Activated CD8-positive, alpha-beta memory T cell treated with anti-CD3 and anti-CD28 coated beads, Interleukin-2, amount 50 U/mL, for 24 hours (primary cell): ENCODE measurements around the gene IRF7.

Experiments
- DNase-seq: peaks from one replicate; pipeline ENCODE4 v3.0.0-alpha.2; 2020; ENCODE audit errors: extremely low read depth

IRF7 gene

DNA sequence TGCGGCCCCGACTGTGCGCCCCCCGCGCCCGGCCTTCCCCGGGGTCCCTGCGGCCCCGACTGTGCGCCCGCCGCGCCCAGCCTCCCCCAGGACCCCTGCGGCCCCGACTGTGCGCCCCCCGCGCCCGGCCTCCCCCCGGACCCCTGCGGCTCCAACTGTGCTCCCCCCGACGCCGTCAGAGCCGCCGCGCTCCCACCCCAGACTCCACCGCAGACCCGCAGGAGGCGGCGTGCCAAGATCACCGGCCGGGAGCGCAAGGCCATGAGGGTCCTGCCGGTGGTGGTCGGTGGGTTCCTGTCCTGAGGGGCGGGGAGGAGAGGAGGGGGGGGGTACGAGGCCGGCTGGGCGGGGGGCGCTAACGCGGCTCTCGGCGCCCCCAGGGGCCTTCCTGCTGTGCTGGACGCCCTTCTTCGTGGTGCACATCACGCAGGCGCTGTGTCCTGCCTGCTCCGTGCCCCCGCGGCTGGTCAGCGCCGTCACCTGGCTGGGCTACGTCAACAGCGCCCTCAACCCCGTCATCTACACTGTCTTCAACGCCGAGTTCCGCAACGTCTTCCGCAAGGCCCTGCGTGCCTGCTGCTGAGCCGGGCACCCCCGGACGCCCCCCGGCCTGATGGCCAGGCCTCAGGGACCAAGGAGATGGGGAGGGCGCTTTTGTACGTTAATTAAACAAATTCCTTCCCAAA, 24.4 kb upstream of the IRF7 start:
- DNase-seq = no peak

DNA sequence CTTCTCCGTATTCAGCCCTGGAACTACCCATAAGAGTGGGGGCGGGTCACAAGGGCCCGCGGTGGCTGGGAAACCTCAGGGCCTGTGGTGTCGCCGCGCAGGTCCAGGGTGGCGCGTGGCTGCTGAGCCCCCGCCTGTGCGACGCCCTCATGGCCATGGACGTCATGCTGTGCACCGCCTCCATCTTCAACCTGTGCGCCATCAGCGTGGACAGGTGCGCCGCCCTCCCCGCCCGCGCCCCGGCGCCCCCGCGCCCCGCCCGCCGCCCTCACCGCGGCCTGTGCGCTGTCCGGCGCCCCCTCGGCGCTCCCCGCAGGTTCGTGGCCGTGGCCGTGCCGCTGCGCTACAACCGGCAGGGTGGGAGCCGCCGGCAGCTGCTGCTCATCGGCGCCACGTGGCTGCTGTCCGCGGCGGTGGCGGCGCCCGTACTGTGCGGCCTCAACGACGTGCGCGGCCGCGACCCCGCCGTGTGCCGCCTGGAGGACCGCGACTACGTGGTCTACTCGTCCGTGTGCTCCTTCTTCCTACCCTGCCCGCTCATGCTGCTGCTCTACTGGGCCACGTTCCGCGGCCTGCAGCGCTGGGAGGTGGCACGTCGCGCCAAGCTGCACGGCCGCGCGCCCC, 23.7 kb upstream of the IRF7 start:
- no peak for DNase-seq

DNA sequence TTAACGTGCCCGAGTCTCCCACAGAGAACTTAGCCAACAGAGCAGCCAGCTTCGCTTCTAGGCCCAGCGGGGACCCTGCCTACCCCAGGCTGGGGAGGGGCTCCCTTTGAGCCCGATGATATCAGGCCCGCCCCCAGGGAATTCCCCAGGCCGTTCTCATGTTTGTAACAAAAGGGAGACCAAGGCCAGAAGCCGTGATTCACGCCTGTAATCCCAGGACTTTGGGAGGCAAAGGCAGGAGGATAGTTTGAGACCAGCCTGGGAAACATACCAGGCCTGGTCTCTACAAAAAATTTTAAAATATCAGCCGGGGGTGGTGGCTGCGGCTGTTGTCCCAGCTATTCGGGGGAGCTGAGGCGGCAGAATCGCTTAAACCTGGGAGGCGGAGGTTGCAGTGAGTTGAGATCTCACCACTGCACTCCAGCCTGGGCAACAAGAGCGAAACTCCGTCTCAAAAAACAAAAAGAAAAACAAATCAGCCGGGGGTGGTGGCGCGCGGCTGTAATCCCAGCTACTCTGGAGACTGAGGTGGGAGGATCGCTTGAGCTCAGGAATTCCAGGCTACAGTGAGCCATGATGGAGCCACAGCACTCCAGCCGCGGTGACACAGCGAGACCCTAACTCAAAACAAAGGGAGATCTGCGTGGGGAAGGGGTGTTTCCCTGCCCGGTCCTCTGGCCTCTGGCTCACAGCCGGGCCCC, 23.0 kb upstream of the IRF7 start:
- no peak for DNase-seq

DNA sequence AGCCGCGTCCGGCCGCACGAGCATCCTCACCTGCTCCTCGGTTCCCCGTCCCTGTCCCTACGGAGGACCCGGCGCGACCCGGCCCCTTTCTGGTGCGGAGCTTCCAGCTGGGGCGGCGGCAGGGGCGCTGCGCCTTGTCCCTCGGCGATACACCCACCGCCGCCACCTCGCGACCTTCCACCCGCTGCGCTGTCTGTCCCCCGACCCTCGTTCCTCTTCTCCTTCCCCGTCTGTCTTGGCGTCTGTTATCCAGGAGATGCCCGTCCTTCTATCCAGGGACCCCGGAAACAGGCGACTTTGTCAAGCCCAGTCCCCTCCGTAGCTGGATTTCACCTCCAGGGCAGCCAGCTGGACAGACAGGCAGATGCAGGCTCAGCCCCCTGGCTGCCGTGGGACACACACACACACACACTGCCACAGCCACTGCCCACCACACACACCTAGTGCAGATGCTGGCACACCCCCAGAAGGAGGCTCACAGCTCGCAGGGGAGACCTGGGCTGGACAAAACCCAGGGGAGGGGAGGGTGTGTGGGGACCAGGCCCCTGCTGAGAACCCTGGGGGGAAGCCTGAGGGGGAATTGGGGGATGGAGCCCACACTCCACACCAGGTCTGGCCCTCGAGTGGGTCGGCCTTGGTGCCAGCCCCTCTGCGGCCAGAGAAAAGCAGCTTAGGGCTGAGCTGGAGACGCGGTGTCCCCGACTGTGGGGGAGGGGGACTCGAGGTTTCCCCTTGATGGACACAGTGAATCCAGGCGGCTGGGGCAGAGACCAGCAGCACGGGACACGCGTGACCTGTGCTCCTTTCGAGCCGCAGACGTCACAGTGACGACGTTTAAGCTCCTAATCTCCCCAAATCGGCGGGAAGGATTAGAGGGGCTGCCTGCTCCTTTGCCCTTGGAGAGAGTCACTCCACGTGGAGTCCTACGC, 22.1 kb upstream of the IRF7 start:
- no peak for DNase-seq

DNA sequence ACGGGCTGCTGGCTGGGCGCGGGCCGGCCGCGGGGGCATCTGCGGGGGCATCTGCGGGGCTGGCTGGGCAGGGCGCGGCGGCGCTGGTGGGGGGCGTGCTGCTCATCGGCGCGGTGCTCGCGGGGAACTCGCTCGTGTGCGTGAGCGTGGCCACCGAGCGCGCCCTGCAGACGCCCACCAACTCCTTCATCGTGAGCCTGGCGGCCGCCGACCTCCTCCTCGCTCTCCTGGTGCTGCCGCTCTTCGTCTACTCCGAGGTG, 21.5 kb upstream of the IRF7 start:
- DNase-seq = no peak

DNA sequence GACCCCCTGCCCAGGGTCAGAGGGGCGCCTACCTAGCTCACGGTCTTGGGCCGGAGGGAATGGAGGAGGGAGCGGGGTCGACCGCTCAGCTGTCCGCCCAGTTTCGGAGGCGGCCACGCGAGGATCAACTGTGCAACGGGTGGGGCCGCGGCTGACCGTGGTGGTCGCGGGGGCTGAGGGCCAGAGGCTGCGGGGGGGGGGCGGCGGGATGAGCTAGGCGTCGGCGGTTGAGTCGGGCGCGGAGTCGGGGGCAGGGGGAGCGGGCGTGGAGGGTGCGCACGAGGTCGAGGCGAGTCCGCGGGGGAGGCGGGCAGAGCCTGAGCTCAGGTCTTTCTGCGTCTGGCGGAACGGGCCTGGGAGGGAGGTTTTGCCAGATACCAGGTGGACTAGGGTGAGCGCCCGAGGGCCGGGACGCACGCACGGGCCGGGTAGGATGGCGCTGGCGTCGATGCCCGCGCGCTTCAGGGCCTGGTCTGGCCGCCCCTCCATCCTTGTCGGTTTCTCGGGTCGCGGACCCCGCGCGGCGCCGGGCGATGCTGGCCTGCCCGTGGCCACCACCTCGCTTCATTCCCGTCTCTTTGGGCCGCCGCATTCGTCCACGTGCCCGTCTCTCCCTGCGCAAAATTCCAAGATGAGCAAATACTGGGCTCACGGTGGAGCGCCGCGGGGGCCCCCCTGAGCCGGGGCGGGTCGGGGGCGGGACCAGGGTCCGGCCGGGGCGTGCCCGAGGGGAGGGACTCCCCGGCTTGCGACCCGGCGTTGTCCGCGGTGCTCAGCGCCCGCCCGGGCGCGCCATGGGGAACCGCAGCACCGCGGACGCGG, 21.0 kb upstream of the IRF7 start, which contains the start of gene DRD4:
DRD4 (plus strand) TSS at position 759 of the 822 bp plus-strand sequence; CDS start at position 795, 36 bp downstream.
- no peak for DNase-seq

DNA sequence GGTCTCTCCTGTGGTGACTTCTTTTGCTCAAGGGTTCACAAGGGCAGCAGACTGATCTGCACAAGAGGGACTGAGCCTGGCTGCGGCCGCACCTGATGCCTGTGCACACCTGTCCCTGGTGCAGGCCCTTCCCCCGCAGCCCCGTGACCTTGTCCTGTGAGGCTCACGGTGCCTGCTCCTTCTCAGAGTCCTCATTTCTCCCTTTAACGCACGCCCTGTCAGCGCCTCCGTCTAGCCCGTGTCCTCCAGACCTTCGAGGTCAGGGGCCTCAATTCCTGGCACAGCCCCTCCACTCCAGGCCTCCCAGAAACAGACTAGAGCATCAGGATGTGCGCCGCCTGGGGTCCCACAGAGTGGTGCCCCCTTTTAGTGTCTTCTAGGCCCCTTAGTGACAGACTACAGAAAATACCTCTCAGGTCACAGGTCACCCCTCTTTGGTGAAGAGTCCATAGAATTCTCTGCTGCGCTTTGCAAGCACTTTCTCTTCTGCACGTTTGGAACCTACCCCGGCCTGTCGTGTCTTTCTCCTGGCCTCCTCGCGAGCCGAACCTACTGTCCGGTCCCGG, 20.3 kb upstream of the IRF7 start:
- no peak for DNase-seq

DNA sequence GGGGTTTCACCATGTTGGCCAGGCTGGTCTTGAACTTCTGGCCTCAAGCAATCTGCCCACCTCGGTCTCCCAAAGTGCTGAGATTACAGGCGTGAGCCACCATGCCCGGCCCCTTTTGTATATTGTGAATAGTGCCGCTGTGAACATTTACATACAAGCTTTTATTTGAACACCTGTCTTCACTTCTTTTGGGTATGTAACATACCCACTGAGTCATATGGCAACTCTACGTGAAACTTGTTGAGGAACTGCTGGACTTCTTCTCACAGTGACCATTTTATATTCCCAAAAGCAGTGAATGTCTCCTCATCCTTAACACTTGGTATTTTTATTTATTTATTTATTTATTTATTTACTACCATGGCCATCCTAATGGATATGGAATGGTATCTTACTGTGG, 15.1 kb upstream of the IRF7 start:
- DNase-seq = no peak

DNA sequence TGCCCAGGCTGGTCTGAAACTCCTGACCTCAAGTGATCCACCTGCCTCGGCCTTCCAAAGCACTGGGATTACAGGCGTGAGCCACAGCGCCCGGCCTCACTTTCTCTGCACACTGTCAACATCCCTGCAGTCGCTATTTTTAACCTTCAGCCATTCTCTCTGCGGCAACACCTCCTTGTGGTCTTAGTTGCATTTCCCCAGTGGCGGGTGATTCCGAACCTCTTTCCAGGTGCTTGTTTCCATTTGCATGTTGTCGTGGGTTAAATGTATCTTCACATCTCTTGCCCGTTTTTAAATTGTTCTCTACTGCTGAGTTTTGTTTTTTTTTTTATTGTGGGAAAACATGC, 13.5 kb upstream of the IRF7 start:
- no peak for DNase-seq

DNA sequence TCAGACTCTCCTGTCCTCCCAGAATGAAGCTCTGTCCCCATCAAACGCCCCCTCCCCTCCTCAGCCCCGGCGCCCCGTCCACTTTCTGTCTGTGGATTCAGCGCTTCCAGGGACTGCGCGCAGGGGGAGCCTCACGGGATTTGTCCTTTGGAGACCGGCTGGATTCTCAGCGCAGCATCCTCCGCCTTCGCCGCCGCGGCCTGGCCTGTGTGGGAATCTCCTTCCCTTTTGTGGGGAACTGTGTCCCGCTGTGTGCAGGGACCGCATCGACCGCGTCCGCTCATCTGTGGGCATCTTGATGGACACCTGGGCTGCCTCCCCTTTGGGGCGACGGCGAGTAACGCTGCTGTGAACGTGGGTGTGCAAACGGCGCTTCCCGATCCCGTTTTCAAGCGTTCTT, 12.3 kb upstream of the IRF7 start:
- DNase-seq = no peak

DNA sequence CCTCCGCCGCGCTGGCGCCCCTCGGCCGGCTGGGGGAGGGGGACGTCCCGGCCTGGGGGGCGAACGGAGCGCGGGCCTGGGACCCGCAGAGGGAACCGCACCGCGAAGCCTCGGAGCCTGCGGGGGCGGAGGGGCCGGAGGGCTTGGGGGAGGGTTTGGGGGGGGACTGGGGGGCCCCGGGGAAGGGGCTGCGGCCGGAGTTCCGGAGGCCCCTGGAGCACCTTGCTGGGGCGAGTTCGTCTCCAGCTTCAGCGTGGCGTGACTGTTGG, 11.5 kb upstream of the IRF7 start:
- DNase-seq = no peak

DNA sequence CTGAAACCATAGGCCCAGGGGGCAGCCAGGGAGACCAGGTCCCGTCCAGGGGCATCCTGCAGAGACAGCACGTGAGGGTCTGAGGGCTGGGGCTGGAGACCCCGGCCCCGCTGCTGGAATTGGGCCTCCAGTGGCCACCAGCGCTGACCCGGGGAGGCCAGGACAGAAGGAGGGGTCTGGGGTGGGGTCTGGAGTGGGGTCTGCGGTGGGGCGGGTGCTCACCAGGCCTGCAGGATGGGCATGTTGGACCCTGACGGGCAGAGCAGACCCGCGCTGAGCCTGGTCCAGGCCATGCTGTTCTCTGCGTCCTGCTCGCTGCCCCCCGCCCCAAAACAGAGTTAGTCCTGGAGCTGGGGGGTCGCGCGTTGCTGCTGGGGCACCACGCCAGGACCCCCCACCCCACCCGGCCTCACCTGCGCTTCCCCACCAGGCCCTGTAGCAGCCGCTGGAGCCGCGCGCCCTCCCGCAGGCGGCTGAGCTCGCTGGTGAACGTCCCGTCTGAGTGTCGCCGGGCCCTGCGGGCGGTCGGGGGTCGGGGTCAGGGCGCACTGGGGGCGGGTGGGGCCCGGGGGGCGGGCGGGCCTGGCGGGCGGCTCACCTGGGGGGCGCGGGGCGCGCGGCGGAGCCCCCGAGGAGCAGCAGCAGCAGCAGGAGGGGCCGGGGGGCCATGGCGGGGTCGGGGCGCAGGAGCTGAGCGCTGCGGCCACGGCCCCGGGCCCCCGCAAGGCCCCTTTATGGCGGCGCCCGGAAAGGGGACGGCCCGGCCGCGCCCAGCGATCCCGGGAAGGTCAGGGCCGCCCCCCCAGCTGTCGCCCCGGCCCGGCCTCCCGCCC, 10.9 kb upstream of the IRF7 start, which contains the start of gene SCT:
SCT (minus strand) TSS at position 707 of the 833 bp plus-strand sequence; CDS start at position 669, 38 bp downstream.
- no peak for DNase-seq

DNA sequence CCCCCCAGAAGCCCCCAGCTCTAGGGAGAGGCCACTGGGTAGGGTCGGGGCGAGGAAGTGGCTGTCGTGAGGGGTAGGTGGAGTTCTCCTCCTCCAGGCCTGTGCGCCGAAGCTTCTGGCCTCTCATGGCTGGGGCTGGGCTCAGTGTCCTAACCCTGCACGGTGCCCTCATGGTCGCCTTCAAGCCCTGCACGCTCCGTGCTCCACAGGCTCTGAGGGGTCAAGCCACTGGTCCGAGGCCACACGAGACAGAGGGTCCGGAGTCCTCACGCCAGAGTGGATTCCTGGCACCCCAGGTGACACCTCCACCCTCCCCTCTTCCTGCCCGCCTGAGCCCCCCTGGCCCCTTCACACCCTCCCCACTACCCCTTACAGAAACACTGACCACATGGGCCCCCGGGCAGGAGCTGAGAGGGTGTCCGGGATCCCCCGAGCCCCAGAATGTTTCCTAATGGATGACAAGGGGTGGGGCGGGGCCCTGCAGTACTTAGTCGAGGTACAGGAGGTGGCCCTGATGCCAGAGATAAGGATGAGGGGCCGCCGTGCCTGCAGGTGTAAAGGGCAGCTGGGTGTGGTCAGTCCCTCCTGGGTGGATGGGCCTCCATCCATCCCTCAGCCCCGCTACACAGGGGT, 10.0 kb upstream of the IRF7 start:
- no peak for DNase-seq

DNA sequence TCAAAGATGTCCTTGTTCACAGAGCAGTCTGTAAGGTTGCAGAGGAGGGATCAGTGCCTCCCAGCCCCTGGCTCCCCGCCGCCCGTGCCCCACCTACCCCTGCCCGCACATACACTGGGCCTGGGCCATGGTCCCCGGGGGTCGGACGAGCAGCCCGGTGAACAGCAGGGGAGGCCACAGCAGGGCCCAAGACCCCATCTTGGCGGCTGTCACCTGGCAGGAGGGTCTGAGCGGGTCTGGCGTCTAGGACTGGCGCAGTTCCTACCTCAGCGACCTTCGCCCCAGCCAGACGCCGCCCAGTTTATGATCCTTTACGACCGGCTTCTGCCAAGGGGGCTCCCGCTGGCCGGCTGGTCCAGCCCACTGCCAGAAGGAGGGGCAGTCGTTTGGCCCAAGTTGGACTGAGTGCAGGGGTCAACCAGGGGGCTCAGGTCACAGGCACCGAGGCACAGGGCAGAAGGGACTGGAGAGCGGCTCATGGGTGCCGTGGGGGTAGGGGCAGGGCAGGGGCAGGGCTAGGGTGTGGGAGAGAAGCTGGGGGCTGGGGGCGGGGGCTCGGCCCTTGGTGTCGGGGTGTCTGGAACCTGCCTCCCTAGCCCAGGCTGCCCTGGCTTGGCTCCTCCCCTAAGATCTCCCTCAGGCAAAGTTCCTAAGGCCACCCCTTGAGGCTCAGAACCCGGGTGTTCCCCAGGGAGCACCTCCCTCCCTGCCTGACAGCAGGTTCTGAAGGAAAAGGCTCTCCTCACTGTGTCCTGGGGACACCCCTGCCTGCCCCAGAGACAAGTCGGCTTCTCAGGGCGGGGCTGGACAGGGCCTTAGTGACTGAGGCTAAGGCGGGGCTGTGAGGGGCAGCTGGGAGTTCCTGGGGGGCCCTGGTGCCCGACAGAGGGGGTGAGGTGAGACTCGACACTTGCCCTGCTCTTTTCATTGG, 9.2 kb upstream of the IRF7 start, which contains the start of gene CDHR5:
CDHR5 (minus strand) TSS at position 251 of the 931 bp plus-strand sequence; CDS start at position 198, 53 bp downstream.
- DNase-seq = no peak

DNA sequence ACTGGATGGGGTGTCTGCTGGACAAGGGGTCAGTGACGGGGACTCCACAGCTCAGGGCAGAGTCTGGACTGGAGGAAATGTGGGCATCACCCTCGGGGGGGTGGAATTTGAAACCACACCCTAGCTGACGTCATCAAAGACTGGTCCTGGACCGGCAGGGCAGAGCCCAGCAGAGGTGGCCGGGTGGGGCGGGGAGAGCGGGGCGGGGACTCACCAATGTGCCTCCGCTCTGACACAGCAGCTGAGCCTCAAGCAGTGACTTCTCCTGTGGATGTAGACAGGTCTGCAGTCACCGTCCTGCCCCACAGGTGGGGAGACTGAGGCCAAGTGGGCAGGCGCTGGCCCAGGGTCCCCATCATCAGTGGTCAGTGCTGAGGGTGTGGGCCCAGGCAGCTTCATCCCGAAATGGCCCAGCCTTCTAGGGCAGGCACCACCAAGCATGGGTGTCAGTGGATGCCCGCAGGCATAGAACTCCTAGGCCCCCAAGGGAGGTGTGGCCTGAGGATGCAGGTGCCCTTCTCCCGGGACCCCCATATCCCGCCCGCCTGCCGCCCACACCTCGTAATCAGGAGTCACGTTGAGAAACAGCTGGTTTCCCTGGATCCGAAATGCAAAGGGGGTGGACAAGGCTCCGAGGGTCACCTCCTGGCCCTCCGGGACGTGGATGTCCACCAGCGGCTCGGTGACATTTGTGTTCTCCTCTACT, 8.4 kb upstream of the IRF7 start:
- DNase-seq = no peak

DNA sequence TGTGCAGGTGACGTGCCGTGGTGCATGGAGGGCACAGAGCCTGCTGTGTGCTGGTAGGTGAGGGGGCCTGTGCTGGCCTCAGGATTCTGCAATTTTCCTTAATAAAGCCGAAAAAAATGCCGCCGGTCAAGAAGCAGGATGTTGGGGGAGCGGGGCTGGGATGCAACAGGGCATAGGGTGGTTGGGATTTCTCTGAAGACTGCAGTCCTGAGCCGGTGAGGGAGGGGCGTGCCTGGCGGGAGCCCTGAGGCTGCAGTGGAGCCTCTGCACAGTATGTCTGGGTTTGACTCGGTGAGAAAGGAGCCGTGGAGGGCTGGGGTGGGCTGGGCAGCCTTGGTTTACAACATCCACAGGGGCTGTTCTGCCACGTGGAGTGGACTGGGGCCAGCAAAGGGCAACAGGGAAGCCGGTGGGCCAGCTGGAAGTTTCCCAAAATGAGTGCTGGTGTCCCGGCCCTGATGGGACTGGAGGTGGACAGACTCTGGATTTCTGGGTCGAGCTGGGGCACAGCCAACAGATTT, 7.7 kb upstream of the IRF7 start:
- DNase-seq = no peak

DNA sequence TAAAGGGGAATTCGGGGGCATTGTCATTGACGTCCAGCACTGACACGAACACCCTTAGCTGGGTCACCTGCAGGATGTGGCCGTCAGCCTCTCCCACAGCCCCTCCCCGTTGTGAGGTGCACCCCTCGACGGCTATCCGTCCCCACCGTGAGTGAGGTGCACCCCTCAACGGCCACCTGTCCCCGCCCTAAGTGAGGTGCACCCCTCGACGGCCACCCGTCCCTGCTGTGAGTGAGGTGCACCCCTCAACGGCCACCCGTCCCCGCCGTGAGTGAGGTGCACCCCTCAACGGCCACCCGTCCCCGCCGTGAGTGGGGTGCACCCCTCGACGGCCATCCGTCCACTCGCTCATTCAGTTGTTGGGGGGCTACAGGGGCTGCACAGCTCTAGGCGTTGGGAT, 6.1 kb upstream of the IRF7 start:
- DNase-seq = no peak
